ENCODE data around the gene TRIM5. TPM values are rescaled to one million over a fixed set of nuclear protein-coding genes. Genes with fewer than 3 reads are reported as not detected.
"Not testable (repeated sequence)": the region's sequence is repeated elsewhere in the genome, so short reads cannot be mapped to it uniquely, and the experiment has no call there.

The TRIM5 gene
- total RNA-seq, 2 donors from 2014 or later = 16.0 to 21.4 TPM

DNA sequence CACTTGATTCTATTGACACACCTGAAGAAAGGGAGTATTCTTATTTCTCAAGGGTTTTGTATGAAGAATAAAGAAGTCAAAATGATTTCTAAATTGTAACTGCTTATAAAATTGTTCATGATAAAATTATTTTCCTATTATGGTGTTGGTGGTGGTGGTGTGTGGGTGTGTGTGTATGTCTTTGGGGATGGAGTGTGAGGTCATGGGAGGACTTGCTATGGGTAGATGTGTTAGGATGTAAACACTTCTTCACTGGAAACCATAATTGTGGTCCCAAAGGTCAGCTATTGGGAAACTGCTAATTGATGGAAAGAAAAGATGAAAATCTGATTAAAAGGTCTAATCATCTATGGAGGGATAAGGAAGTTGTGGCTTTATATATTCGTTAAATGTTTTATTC lies 9.8 kb upstream of the TRIM5 start:
- peaks cover 11% of the 10 kb centered on the region for H3K4me1 Mint-ChIP-seq
- H3K9me3 ChIP-seq (ENCODE audit: control insufficient read depth, low read length) = peaks cover 5% of the 10 kb centered on the region
- H3K27me3 Mint-ChIP-seq (ENCODE audit: insufficient read depth) = no peaks in the 10 kb centered on the region
- no peak overlapping the region for H3K27ac Mint-ChIP-seq
- peaks cover 4% of the 10 kb centered on the region for H3K9me3 Mint-ChIP-seq
- no peak overlapping the region for H3K27ac ChIP-seq (ENCODE audit: low read depth, low read length)
- DNase-seq = no peak
- TF ChIP-seq, protein P1, sequence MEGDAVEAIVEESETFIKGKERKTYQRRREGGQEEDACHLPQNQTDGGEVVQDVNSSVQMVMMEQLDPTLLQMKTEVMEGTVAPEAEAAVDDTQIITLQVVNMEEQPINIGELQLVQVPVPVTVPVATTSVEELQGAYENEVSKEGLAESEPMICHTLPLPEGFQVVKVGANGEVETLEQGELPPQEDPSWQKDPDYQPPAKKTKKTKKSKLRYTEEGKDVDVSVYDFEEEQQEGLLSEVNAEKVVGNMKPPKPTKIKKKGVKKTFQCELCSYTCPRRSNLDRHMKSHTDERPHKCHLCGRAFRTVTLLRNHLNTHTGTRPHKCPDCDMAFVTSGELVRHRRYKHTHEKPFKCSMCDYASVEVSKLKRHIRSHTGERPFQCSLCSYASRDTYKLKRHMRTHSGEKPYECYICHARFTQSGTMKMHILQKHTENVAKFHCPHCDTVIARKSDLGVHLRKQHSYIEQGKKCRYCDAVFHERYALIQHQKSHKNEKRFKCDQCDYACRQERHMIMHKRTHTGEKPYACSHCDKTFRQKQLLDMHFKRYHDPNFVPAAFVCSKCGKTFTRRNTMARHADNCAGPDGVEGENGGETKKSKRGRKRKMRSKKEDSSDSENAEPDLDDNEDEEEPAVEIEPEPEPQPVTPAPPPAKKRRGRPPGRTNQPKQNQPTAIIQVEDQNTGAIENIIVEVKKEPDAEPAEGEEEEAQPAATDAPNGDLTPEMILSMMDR (conservative IDR thresholded peaks at IDR 0.05) = no peak
- no peaks in the 10 kb centered on the region for H3K36me3 Mint-ChIP-seq (ENCODE audit: low read depth)
- H3K4me3 Mint-ChIP-seq = no peak overlapping the region
- H3K36me3 ChIP-seq (ENCODE audit: control insufficient read depth, insufficient read depth, low read length) = no peaks in the 10 kb centered on the region
- no peak overlapping the region for H3K9ac ChIP-seq (ENCODE audit: extremely low read depth, low read length, poor library complexity, severe bottlenecking)
- WGBS, 2 experiments (ENCODE audit: insufficient coverage in 1 of 2, insufficient read length in 1 of 2) = 95 to 100% methylated on average over 1 of the region's 1 CpG
- no peaks in the 10 kb centered on the region for H3K27me3 ChIP-seq (ENCODE audit: control insufficient read depth, insufficient read depth, low read length, poor library complexity, severe bottlenecking)
- H3K4me3 ChIP-seq (ENCODE audit: low read length) = no peak overlapping the region
- no peaks in the 10 kb centered on the region for H3K4me1 ChIP-seq (ENCODE audit: control insufficient read depth, insufficient read depth, low read length)

DNA sequence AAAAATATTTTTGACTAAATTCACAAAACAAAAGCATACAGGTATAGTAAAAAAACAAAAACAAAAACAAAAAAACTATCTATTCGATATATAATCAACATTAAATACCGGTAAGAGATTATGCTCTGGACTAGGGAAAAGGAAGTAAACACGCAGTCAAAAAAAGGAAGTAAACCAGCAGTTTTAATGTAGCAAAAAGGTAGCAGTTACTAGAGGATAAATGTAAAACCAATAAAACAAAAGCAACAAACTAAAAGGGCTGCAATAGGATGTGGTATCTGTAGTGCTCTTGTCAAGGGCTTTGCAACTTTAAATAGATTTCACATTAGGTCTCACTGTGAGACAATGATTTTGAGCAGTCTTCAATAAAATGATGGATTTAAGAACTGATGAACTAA lies 7.1 kb upstream of the TRIM5 start:
- Histone ChIP-seq H3K36me3 (ENCODE audit: control insufficient read depth, insufficient read depth, low read length) (no peaks in the 10 kb centered on the region), H3K9me3 (ENCODE audit: control insufficient read depth, low read length) (peaks cover 5% of the 10 kb centered on the region), H3K27me3 (ENCODE audit: control insufficient read depth, insufficient read depth, low read length, poor library complexity, severe bottlenecking) (no peaks in the 10 kb centered on the region), H3K4me1 (ENCODE audit: control insufficient read depth, insufficient read depth, low read length) (no peaks in the 10 kb centered on the region), H3K27ac (ENCODE audit: low read depth, low read length) (no peak overlapping the region), H3K4me3 (ENCODE audit: low read length) (no peak overlapping the region), H3K9ac (ENCODE audit: extremely low read depth, low read length, poor library complexity, severe bottlenecking) (no peak overlapping the region)
- TF ChIP-seq, protein P1 (conservative IDR thresholded peaks at IDR 0.05) = no peak
- no peak for DNase-seq
- peaks cover 13% of the 10 kb centered on the region for H3K4me1 Mint-ChIP-seq
- H3K9me3 Mint-ChIP-seq = peaks cover 9% of the 10 kb centered on the region
- WGBS, 2 experiments (ENCODE audit: insufficient coverage in 1 of 2, insufficient read length in 1 of 2) = 97 to 100% methylated on average over 1 to 3 of the region's 3 CpGs
- no peak overlapping the region for H3K4me3 Mint-ChIP-seq
- no peak overlapping the region for H3K27ac Mint-ChIP-seq
- H3K36me3 Mint-ChIP-seq (ENCODE audit: low read depth) = no peaks in the 10 kb centered on the region
- H3K27me3 Mint-ChIP-seq (ENCODE audit: insufficient read depth) = no peaks in the 10 kb centered on the region

DNA sequence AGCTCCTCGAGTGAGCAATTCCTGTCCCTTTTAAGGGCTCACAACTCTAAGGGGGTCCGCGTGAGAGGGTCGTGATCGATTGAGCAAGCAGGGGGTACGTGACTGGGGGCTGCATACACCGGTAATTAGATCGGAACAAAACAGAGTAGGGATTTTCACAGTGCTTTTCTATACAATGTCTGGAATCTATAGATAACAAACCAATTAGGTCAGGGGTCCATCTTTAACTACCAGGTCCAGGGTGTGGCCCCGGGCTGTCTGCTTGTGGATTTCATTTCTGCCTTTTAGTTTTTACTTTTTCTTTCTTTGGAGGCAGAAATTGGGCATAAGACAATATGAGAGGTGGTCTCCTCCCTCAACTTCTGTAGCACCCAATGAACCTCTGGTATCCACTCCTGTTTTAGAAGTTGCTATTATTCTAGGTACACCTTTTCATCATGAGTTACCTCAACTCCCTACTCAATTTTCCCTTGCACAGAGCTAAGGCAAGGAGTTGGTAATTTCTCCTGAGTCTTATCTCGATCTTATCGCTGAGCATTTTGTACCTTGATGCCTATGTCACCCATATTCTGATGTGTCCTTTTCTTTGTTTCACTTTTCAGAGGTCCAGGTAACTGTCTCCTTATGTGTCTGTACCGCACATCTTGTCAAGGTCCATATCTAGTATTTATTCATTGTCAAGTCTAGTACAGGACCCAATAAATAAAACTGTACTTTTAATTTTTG lies 6.5 kb upstream of the TRIM5 start:
- not testable (repeated sequence) for H3K9ac ChIP-seq (ENCODE audit: extremely low read depth, low read length, poor library complexity, severe bottlenecking); H3K9me3 ChIP-seq (ENCODE audit: control insufficient read depth, low read length); H3K4me3 ChIP-seq (ENCODE audit: low read length); H3K9me3 Mint-ChIP-seq; H3K27me3 ChIP-seq (ENCODE audit: control insufficient read depth, insufficient read depth, low read length, poor library complexity, severe bottlenecking); H3K4me3 Mint-ChIP-seq; H3K4me1 ChIP-seq (ENCODE audit: control insufficient read depth, insufficient read depth, low read length); H3K27ac Mint-ChIP-seq; H3K36me3 Mint-ChIP-seq (ENCODE audit: low read depth); H3K27me3 Mint-ChIP-seq (ENCODE audit: insufficient read depth); H3K36me3 ChIP-seq (ENCODE audit: control insufficient read depth, insufficient read depth, low read length); H3K27ac ChIP-seq (ENCODE audit: low read depth, low read length); DNase-seq
- peaks cover 13% of the 10 kb centered on the region for H3K4me1 Mint-ChIP-seq
- WGBS, 2 experiments (ENCODE audit: insufficient coverage in 1 of 2, insufficient read length in 1 of 2) = 86 to 88% methylated on average over 2 to 12 of the region's 12 CpGs

DNA sequence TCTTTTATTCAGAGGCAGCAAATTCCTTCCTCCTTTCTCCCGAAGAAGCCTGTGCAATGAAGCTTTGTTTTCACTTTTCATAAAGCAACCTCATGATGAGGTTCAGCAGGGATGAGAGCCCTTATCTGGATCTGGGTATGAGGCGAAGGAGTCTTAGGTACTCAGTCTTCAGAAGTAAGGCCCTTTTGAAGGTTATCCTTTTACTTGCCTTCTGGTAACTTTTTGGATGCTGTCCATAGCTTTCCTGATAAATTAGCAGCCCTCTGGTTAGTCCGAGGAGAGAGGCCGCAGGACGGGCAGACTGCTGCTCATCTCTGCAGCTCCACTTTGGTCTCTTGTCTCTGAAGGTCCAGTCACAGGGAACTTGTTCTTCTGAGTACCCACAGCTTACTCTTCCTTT lies 5.9 kb upstream of the TRIM5 start:
- no peak overlapping the region for H3K4me3 ChIP-seq (ENCODE audit: low read length)
- H3K27ac ChIP-seq (ENCODE audit: low read depth, low read length) = no peak overlapping the region
- Mint-ChIP-seq H3K4me3 (no peak overlapping the region), H3K4me1 (peaks cover 13% of the 10 kb centered on the region), H3K9me3 (peaks cover 9% of the 10 kb centered on the region), H3K27me3 (ENCODE audit: insufficient read depth) (no peaks in the 10 kb centered on the region), H3K27ac (no peak overlapping the region), H3K36me3 (ENCODE audit: low read depth) (no peaks in the 10 kb centered on the region)
- no peak for DNase-seq
- peaks cover 5% of the 10 kb centered on the region for H3K9me3 ChIP-seq (ENCODE audit: control insufficient read depth, low read length)
- H3K9ac ChIP-seq (ENCODE audit: extremely low read depth, low read length, poor library complexity, severe bottlenecking) = no peak overlapping the region
- 95 to 96% methylated on average over 4 to 5 of the region's 5 CpGs for WGBS, 2 experiments (ENCODE audit: insufficient coverage in 1 of 2, insufficient read length in 1 of 2)
- H3K27me3 ChIP-seq (ENCODE audit: control insufficient read depth, insufficient read depth, low read length, poor library complexity, severe bottlenecking) = no peaks in the 10 kb centered on the region
- H3K36me3 ChIP-seq (ENCODE audit: control insufficient read depth, insufficient read depth, low read length) = no peaks in the 10 kb centered on the region
- TF ChIP-seq, protein P1 (conservative IDR thresholded peaks at IDR 0.05) = no peak
- no peaks in the 10 kb centered on the region for H3K4me1 ChIP-seq (ENCODE audit: control insufficient read depth, insufficient read depth, low read length)
